Heart left ventricle (tissue), 13 donors: ENCODE measurements around the gene TXNDC12.

Source experiments
- POLR2A ChIP-seq, 2 donors: fragments of 450-650 bp; IDR thresholded peaks; one replicate each; pipeline ENCODE4 v1.6.1; 2017; ENCODE audit warnings: antibody characterized with exemption in 2 of 2, mild to moderate bottlenecking in 2 of 2, moderate library complexity in 2 of 2
- TF ChIP-seq, protein P1 (sequence below), 12 donors: fragments of 200-600 bp; sonication (generic) in 4 of 12; IDR thresholded peaks; one replicate each; pipeline versions ENCODE4 v1.5.0 to v1.8.0; 2018 to 2022; ENCODE audit warnings: antibody characterized with exemption in 12 of 12, mild to moderate bottlenecking in 5 of 12
- donor health status: ischemic (EF 13 %, LVEDD 7.1; RV severe dilation, severe dysfunction).
- donor health status: DM: no; HTN: yes; CAD: no.
- donor health status: DM: no; HTN: no; CAD: no.
- donor health status: ischemic (EF 25% LVEDD 6.9; RV normal size, moderate dysfunction).
- donor health status: ischemic (EF 25% LVEDD 5.7; RV mildly dilated, moderate dysfunction).
- donor health status: ischemic (EF 35%, LVEDD 5.7; RV mildly dilated, moderate dysfunction).
- donor health status: nonischemic (EF 11% LVEDD 7.7; RV severe dilation, severe dysfunction).
- donor health status: DM: yes; HTN: yes; CAD: no.
- donor health status: PGD.
- donor health status: ischemic (EF 29% LVEDD 5.4; RV normal size, mild dysfunction).
- donor health status: nonischemic (EF 23%, LVEDD 6.1; RV moderate dilation, normal function).

DNA sequence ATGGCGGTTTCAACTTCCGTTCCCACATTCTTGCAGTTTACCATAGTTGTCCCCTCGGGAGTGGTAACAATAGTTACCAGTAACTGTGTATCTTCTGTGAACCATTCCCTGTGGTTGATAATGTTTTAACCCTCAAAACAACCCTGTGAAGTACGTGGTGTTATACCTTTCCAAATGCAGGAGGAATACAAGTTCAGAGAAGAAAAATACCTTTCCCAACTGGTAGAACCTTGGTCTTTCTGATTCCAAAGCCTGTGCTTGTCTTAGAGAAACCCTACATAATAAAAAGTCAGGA, 1.9 kb upstream of the TXNDC12 start:
- TF ChIP-seq, protein P1, sequence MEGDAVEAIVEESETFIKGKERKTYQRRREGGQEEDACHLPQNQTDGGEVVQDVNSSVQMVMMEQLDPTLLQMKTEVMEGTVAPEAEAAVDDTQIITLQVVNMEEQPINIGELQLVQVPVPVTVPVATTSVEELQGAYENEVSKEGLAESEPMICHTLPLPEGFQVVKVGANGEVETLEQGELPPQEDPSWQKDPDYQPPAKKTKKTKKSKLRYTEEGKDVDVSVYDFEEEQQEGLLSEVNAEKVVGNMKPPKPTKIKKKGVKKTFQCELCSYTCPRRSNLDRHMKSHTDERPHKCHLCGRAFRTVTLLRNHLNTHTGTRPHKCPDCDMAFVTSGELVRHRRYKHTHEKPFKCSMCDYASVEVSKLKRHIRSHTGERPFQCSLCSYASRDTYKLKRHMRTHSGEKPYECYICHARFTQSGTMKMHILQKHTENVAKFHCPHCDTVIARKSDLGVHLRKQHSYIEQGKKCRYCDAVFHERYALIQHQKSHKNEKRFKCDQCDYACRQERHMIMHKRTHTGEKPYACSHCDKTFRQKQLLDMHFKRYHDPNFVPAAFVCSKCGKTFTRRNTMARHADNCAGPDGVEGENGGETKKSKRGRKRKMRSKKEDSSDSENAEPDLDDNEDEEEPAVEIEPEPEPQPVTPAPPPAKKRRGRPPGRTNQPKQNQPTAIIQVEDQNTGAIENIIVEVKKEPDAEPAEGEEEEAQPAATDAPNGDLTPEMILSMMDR (IDR thresholded peaks at IDR 0.05): no peak
- no peak for TF ChIP-seq POLR2A (IDR thresholded peaks at IDR 0.05)
